ENCODE results near the gene ERGIC3.
A peak's percentile ranks its signal among the peaks of the same experiment; 100 is the strongest.
"Not testable (repeated sequence)": the region's sequence is repeated elsewhere in the genome, so short reads cannot be mapped to it uniquely, and the experiment has no call there.

Gene ERGIC3

GRCh38 chr20:35518955-35519354 lies 22.9 kb upstream of the ERGIC3 start:
- DNase-seq, result no peak

GRCh38 chr20:35523298-35523888 lies 18.5 kb upstream of the ERGIC3 start:
- peak; percentile 12 for DNase-seq

DNA sequence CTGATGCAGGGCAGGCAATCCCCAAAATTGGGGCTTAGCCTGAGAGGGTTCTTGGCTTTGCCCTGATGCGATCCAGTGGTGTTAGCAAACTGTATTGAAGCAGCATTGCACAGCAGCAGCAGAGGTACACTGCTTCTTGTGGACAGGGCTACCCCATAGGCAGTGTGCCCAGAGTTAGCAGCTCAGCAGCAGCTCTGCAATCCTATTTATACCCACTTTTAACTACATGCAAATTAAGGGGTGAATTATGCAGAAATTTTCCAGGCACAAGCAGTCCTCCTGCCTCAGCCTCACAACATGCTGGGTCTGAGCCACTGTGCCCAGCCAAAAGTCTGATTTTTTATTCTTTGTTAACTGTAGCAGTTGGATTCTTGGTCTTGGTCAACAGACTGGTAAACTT lies 16.2 kb upstream of the ERGIC3 start:
- DNase-seq, result no peak

DNA sequence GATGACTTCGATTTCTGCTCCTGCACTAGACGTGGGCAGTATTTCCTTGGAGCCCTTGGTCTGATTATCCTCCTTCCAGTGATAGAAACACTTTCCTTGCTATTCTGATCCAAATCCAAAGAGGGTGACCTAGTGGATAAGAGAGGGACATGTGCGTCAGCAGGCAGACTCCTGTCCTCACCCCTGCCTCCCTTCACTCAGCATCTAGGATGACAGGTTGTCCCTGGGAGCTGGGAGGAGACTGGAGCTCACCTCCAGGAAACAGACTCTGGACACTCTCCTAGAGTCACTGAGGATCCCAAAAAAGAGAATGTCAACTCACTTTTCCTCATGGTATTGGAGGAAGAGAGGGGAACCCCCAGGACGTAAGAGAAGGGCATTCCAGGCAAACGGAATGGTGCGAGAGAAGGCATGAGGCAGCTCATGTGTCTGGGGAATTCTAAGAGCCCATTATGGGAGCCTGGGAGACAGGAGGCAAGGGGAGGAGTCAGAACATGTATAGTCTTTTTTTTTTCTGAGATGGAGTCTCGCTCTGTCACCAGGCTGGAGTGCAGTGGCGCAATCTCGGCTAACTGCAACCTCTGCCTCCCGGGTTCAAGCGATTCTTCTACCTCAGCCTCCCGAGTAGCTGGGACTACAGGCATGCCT lies 14.6 kb upstream of the ERGIC3 start:
- no peak for DNase-seq

- no peak for DNase-seq
These were observed 12.3 kb upstream of the ERGIC3 start, which contains the start of gene C20orf173 for GRCh38 chr20:35529552-35529951. TSS of gene C20orf173 (minus strand) at chr20:35529652. CDS start at chr20:35529373, 279 bp downstream.

DNA sequence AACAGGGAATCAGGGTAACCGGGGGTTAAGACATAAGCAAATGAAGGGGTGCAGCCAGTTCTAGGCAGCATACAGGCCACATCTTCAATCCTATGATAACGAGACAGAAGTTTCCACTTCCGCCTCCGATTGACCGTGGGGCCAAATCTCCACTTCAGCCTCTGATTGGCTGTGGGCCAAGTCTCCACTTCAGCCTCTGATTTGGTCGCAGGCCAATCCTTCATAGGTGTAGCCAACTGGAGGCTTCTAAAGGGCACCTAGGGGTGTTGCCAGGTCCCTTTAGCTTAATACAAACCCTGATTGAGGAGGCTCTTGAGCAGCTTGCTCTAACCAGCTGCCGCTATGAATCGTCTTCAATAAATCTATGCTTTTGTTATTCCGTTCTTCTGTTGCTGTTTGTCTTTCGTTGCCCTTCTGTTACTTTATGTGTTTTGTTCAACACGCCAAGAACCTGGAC lies 2.1 kb upstream of the ERGIC3 start:
- no peak for DNase-seq

DNA sequence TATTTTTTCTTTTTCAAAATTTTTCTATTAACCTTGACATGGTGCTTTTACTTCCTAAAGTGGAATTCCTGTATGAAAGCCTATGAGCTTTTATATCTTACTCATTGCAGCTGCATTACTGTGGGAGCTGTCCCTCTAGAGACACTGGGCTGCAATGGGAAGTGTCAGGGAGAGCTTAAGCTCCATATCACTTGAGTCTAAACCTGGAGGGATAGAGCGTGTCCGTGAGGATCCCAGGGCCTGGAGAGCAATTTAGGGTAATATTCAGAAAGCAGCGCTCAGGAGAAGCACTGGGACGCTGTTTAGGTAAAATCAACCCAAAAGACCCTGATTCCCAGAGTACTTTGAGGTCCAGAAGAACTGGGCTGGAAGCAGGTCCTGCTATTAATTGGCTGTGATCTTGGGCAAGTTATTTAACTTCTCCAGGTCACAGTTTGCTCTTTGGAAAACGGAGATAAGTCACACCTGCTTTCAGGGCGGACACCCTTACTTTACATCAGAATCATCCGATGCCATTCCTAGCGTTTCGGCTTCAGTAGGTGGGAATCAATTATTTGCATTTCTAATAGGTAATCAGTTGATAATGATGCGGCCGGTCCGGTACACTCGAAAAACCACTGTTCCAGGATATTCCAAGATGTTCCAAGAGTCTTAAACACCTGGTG lies 628 bp upstream of the ERGIC3 start:
- no peak for DNase-seq

DNA sequence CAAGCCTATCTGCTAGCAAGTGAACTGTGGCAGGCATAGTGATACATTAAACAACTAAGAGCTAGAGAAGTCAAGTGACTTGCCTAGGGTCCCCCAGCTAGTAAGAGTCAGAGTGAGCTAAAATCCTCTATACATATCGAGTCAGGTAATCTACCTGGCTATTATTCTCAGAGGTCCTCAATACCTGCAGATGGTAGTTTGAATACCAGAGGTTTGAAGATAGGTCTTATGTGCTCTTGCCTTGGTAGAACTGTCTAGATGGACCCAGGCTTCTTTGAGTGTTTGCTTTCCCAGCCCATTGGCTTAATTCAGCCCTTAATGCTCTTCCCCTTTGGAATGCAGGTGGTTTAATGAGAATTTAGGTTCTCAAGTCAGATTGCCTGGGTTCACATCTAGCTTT lies 1.1 kb downstream of the ERGIC3 start:
- DNase-seq, result no peak

GRCh38 chr20:35544436-35544835 lies 2.6 kb downstream of the ERGIC3 start:
- DNase-seq, result no peak

DNA sequence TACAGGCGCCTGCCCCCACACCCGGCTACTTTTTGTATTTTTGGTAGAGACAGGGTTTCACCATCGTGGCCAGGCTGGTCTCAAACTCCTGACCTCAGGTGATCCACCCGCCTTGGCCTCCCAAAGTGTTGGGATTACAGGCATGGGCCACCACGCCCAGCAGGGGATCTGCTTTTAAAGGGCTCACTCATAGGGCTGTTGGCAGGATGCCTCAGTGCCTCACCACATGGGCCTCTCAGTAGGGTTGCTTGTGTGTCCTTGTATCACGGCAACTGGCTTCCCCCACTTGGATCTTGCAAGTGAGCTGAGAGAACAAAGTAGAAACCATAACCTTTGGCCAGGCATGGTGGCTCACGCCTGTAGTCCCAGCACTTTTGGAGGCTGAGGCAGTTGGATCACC lies 3.1 kb downstream of the ERGIC3 start:
- DNase-seq, result not testable (repeated sequence)

- DNase-seq, result no peak
These were observed 4.2 kb downstream of the ERGIC3 start for GRCh38 chr20:35546127-35546526.

- DNase-seq, result no peak
These were observed 5.5 kb downstream of the ERGIC3 start for GRCh38 chr20:35547329-35547728.

- no peak for DNase-seq
These were observed 9.6 kb downstream of the ERGIC3 start for GRCh38 chr20:35551503-35551902.

DNA sequence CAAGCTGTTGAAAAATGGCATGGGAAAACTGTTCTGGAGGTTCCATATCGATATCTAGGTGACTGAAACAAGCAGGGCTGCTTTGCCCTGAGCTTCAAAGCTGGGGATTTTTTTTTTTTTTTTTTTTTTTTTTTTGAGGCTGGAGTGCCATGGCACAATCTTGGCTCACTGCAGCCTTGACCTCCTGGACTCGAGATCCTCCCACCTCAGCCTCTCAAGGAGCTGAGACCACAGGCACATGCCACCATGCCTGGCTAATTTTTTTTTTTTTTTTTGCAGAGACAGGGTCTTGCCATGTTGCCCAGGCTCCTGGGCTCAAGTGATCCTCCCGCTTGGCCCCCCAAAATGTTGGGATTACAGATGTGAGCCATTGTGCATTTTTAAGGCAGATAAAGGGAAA lies 11.0 kb downstream of the ERGIC3 start:
- no peak for DNase-seq

GRCh38 chr20:35555461-35555860 lies 13.6 kb downstream of the ERGIC3 start:
- DNase-seq, result not testable (repeated sequence)

- no peak for DNase-seq
These were observed 14.2 kb downstream of the ERGIC3 start for GRCh38 chr20:35555951-35556645.

- DNase-seq, result no peak
These were observed 15.0 kb downstream of the ERGIC3 start for GRCh38 chr20:35556871-35557270.

- no peak for DNase-seq
These were observed 16.6 kb downstream of the ERGIC3 start for GRCh38 chr20:35558451-35558850.

- DNase-seq, result no peak
These were observed 17.3 kb downstream of the ERGIC3 start for GRCh38 chr20:35559042-35559693.

GRCh38 chr20:35560105-35560511 lies 18.2 kb downstream of the ERGIC3 start:
- DNase-seq, result no peak

- no peak for DNase-seq
These were observed 18.7 kb downstream of the ERGIC3 start for GRCh38 chr20:35560541-35560940.

DNA sequence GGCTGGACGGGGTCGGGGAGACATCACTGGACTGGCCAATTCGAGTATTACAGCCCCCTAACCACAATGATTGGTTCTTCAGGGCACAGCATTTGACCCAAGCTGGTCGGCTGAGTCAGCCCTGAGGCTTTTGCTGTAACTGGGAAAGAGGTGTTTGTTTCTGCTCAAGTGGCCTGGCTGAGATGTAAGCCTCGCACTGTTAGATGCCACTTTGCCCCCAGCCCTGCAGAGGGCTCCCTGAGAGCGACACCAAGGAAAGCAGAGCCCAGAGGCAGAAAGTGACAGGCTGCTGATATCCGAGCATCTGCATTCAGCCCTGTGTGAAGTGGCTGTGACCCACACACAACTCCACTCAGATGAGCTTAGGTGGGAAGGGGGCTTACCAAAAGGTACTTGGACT lies 19.4 kb downstream of the ERGIC3 start:
- DNase-seq, result no peak

- no peak for DNase-seq
These were observed 19.8 kb downstream of the ERGIC3 start for GRCh38 chr20:35561671-35562070.
